HEK293 (cell line): ENCODE data around the gene CCDC88C.

ENCODE experiments used
- GLI4 ChIP-seq: fragments of 450-650 bp; formaldehyde crosslinking; IDR thresholded peaks from 2 replicates; pipeline ENCODE4 v1.5.1; 2016; ENCODE audit warnings: missing biosample characterization, missing genetic modification characterization
- KLF1 ChIP-seq: fragments of 450-650 bp; formaldehyde crosslinking; IDR thresholded peaks from 2 replicates; pipeline ENCODE4 v1.5.1; 2016; ENCODE audit warnings: missing biosample characterization, missing genetic modification characterization
- MEIS1 ChIP-seq: sonication (generic); formaldehyde crosslinking; IDR thresholded peaks from 2 replicates; pipeline ENCODE4 v1.8.1; 2022; ENCODE audit warnings: missing genetic modification reagents, mild to moderate bottlenecking, borderline replicate concordance
- SP3 ChIP-seq: fragments of 450-650 bp; formaldehyde crosslinking; IDR thresholded peaks from 2 replicates; pipeline ENCODE4 v1.5.1; 2016; ENCODE audit warnings: missing biosample characterization, missing genetic modification characterization
- WT1 ChIP-seq: fragments of 450-650 bp; formaldehyde crosslinking; IDR thresholded peaks from 2 replicates; pipeline ENCODE4 v1.5.1; 2016; ENCODE audit warnings: missing biosample characterization, missing genetic modification characterization
- ZBTB10 ChIP-seq: fragments of 450-650 bp; formaldehyde crosslinking; IDR thresholded peaks from 2 replicates; pipeline ENCODE4 v1.5.1; 2016; ENCODE audit warnings: missing biosample characterization, missing genetic modification characterization
- ZBTB48 ChIP-seq: fragments of 450-650 bp; formaldehyde crosslinking; IDR thresholded peaks from 2 replicates; pipeline ENCODE4 v1.5.1; 2016; ENCODE audit warnings: missing biosample characterization, missing genetic modification characterization
- ZNF175 ChIP-seq: fragments of 450-650 bp; formaldehyde crosslinking; IDR thresholded peaks from 2 replicates; pipeline ENCODE4 v1.5.1; 2016; ENCODE audit warnings: missing biosample characterization, missing genetic modification characterization
- ZNF184 ChIP-seq: fragments of 450-650 bp; IDR thresholded peaks from 2 replicates; pipeline ENCODE4 v1.5.1; 2018; ENCODE audit warnings: missing biosample characterization, mild to moderate bottlenecking, missing genetic modification characterization
- ZNF2 ChIP-seq: fragments of 450-650 bp; formaldehyde crosslinking; IDR thresholded peaks from 2 replicates; pipeline ENCODE4 v1.5.1; 2016; ENCODE audit warnings: missing biosample characterization, missing genetic modification characterization
- ZNF202 ChIP-seq: fragments of 450-650 bp; formaldehyde crosslinking; IDR thresholded peaks from 2 replicates; pipeline ENCODE4 v1.5.1; 2016; ENCODE audit warnings: missing biosample characterization, missing genetic modification characterization, borderline replicate concordance
- ZNF221 ChIP-seq: fragments of 450-650 bp; formaldehyde crosslinking; IDR thresholded peaks from 2 replicates; pipeline ENCODE4 v1.5.1; 2017; ENCODE audit warnings: missing biosample characterization, missing genetic modification characterization, borderline replicate concordance
- ZNF366 ChIP-seq: fragments of 450-650 bp; formaldehyde crosslinking; conservative IDR thresholded peaks from 2 replicates; pipeline ENCODE4 v1.5.1; 2016; ENCODE audit warnings: missing biosample characterization, missing genetic modification characterization
- ZNF510 ChIP-seq: fragments of 450-650 bp; formaldehyde crosslinking; IDR thresholded peaks from 2 replicates; pipeline ENCODE4 v1.5.1; 2018; ENCODE audit warnings: mild to moderate bottlenecking, missing genetic modification characterization, missing biosample characterization; ENCODE audit not compliant: insufficient replicate concordance
- ZNF544 ChIP-seq: fragments of 450-650 bp; formaldehyde crosslinking; IDR thresholded peaks from 2 replicates; pipeline ENCODE4 v1.5.0; 2017; ENCODE audit warnings: missing biosample characterization, missing genetic modification characterization
- ZNF623 ChIP-seq: fragments of 450-650 bp; formaldehyde crosslinking; IDR thresholded peaks from 2 replicates; pipeline ENCODE4 v1.5.1; 2016; ENCODE audit warnings: missing biosample characterization, missing genetic modification characterization
- ZNF629 ChIP-seq: fragments of 450-650 bp; formaldehyde crosslinking; IDR thresholded peaks from 2 replicates; pipeline ENCODE4 v1.5.1; 2017; ENCODE audit warnings: missing biosample characterization, missing genetic modification characterization
- ZNF785 ChIP-seq: fragments of 450-650 bp; formaldehyde crosslinking; IDR thresholded peaks from 2 replicates; pipeline ENCODE4 v1.5.1; 2016; ENCODE audit warnings: missing biosample characterization, missing genetic modification characterization
- ZSCAN23 ChIP-seq: fragments of 450-650 bp; formaldehyde crosslinking; IDR thresholded peaks from 2 replicates; pipeline ENCODE4 v1.5.1; 2016; ENCODE audit warnings: missing biosample characterization, missing genetic modification characterization
- ZSCAN4 ChIP-seq: fragments of 450-650 bp; formaldehyde crosslinking; IDR thresholded peaks from 2 replicates; pipeline ENCODE4 v1.5.1; 2017; ENCODE audit warnings: missing biosample characterization, missing genetic modification characterization
- TF ChIP-seq, protein P1 (sequence below): fragments of 450-650 bp; formaldehyde crosslinking; IDR thresholded peaks from 2 replicates; pipeline ENCODE4 v1.5.1; 2016; ENCODE audit warnings: missing biosample characterization, missing genetic modification characterization
- TF ChIP-seq, protein P2 (sequence below): fragments of 450-650 bp; formaldehyde crosslinking; IDR thresholded peaks from 2 replicates; pipeline ENCODE4 v1.5.1; 2017; ENCODE audit warnings: missing biosample characterization, missing genetic modification characterization
- TF ChIP-seq, protein P3 (sequence below): fragments of 450-650 bp; formaldehyde crosslinking; IDR thresholded peaks from 2 replicates; pipeline ENCODE4 v1.5.1; 2016; ENCODE audit warnings: missing biosample characterization, missing genetic modification characterization
- TF ChIP-seq, protein P4 (sequence below): fragments of 450-650 bp; formaldehyde crosslinking; IDR thresholded peaks from 2 replicates; pipeline ENCODE4 v1.5.1; 2016; ENCODE audit warnings: missing biosample characterization, missing genetic modification characterization
- TF ChIP-seq, protein P5 (sequence below): IDR thresholded peaks from 2 replicates; pipeline ENCODE4 v1.6.1; 2011; ENCODE audit warnings: mild to moderate bottlenecking, low read depth, low read length, borderline replicate concordance

Gene CCDC88C

DNA sequence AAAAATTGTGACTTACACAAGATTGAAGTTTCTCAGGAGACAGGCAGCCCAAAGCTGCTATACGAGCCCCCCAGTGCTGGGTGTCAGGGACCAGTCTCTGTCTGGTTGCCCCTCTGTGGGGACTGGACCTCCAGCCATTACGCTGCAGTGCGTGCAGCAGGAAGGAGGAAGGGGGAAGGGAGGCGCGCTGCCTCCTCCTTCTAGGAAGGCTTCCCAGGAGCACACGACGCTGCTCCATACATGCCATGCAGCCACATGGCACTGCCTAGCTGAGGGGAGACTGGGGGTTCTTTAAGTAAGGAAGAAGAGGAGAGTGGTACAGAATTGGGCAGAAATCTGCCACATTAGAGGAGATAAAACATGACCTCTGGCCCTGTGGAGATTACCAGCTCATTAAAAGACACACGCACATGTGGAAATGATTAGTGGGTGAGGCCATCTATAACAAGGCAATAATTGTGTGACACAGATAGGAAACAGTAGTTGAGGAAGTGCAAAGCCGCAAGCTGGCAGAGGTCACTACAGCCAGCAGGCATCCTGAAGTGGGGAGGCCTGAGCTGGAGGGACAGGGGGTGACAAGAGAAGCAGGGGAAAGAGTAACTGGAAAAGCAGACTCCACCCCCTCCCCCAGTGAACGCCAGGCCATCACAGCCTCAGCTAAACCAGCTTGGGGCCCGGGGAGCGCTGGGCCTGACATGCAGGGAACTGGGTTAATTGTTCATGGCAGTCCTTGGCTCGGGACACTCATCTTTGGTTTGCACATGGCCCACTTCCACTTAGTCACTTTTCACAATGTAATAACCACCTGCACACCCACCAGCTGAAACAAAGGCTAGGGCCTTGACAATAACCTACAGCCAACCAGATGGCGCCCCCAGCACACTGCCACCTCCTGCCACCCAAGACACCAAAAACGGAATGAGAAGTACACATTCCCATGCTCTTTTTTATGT is 39.6 kb downstream of the CCDC88C start (continued):
- TF ChIP-seq, protein P1, sequence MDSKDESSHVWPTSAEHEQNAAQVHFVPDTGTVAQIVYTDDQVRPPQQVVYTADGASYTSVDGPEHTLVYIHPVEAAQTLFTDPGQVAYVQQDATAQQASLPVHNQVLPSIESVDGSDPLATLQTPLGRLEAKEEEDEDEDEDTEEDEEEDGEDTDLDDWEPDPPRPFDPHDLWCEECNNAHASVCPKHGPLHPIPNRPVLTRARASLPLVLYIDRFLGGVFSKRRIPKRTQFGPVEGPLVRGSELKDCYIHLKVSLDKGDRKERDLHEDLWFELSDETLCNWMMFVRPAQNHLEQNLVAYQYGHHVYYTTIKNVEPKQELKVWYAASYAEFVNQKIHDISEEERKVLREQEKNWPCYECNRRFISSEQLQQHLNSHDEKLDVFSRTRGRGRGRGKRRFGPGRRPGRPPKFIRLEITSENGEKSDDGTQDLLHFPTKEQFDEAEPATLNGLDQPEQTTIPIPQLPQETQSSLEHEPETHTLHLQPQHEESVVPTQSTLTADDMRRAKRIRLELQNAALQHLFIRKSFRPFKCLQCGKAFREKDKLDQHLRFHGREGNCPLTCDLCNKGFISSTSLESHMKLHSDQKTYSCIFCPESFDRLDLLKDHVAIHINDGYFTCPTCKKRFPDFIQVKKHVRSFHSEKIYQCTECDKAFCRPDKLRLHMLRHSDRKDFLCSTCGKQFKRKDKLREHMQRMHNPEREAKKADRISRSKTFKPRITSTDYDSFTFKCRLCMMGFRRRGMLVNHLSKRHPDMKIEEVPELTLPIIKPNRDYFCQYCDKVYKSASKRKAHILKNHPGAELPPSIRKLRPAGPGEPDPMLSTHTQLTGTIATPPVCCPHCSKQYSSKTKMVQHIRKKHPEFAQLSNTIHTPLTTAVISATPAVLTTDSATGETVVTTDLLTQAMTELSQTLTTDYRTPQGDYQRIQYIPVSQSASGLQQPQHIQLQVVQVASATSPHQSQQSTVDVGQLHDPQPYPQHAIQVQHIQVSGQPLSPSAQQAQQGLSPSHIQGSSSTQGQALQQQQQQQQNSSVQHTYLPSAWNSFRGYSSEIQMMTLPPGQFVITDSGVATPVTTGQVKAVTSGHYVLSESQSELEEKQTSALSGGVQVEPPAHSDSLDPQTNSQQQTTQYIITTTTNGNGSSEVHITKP (tag by site-specific recombination): peak; percentile 29; the same call in 1 of the 2 replicates
- no peak for TF ChIP-seq ZSCAN23 (tag by site-specific recombination)
- peak; percentile 49 for TF ChIP-seq KLF1 (tag by site-specific recombination)
- no peak for TF ChIP-seq ZNF623
- TF ChIP-seq, protein P2, sequence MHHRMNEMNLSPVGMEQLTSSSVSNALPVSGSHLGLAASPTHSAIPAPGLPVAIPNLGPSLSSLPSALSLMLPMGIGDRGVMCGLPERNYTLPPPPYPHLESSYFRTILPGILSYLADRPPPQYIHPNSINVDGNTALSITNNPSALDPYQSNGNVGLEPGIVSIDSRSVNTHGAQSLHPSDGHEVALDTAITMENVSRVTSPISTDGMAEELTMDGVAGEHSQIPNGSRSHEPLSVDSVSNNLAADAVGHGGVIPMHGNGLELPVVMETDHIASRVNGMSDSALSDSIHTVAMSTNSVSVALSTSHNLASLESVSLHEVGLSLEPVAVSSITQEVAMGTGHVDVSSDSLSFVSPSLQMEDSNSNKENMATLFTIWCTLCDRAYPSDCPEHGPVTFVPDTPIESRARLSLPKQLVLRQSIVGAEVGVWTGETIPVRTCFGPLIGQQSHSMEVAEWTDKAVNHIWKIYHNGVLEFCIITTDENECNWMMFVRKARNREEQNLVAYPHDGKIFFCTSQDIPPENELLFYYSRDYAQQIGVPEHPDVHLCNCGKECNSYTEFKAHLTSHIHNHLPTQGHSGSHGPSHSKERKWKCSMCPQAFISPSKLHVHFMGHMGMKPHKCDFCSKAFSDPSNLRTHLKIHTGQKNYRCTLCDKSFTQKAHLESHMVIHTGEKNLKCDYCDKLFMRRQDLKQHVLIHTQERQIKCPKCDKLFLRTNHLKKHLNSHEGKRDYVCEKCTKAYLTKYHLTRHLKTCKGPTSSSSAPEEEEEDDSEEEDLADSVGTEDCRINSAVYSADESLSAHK: peak; percentile 87
- no peak for TF ChIP-seq ZBTB48 (tag by site-specific recombination)
- peak; percentile 53 for TF ChIP-seq ZNF366 (tag by site-specific recombination)
- peak; percentile 76 for TF ChIP-seq WT1 (tag by site-specific recombination)
- no peak for TF ChIP-seq ZNF544 (tag by site-specific recombination)
- no peak for TF ChIP-seq ZSCAN4 (tag by site-specific recombination)
- TF ChIP-seq, protein P3, sequence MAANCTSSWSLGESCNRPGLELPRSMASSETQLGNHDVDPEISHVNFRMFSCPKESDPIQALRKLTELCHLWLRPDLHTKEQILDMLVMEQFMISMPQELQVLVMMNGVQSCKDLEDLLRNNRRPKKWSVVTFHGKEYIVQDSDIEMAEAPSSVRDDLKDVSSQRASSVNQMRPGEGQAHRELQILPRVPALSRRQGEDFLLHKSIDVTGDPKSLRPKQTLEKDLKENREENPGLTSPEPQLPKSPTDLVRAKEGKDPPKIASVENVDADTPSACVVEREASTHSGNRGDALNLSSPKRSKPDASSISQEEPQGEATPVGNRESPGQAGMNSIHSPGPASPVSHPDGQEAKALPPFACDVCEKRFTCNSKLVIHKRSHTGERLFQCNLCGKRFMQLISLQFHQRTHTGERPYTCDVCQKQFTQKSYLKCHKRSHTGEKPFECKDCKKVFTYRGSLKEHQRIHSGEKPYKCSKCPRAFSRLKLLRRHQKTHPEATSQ: no peak
- TF ChIP-seq ZNF510: no peak
- no peak for TF ChIP-seq ZNF2 (tag by site-specific recombination)
- TF ChIP-seq, protein P4, sequence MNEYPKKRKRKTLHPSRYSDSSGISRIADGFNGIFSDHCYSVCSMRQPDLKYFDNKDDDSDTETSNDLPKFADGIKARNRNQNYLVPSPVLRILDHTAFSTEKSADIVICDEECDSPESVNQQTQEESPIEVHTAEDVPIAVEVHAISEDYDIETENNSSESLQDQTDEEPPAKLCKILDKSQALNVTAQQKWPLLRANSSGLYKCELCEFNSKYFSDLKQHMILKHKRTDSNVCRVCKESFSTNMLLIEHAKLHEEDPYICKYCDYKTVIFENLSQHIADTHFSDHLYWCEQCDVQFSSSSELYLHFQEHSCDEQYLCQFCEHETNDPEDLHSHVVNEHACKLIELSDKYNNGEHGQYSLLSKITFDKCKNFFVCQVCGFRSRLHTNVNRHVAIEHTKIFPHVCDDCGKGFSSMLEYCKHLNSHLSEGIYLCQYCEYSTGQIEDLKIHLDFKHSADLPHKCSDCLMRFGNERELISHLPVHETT (tag by site-specific recombination): 0 out of 2 replicates have a peak, but pooled peaks have one; percentile 28
- no peak for TF ChIP-seq MEIS1 (CRISPR knock-in tag)
- TF ChIP-seq, protein P5, sequence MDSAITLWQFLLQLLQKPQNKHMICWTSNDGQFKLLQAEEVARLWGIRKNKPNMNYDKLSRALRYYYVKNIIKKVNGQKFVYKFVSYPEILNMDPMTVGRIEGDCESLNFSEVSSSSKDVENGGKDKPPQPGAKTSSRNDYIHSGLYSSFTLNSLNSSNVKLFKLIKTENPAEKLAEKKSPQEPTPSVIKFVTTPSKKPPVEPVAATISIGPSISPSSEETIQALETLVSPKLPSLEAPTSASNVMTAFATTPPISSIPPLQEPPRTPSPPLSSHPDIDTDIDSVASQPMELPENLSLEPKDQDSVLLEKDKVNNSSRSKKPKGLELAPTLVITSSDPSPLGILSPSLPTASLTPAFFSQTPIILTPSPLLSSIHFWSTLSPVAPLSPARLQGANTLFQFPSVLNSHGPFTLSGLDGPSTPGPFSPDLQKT: no peak
- no peak for TF ChIP-seq ZNF785 (tag by site-specific recombination)
- TF ChIP-seq ZNF175 (tag by site-specific recombination): no peak
- TF ChIP-seq ZNF221 (tag by site-specific recombination): no peak
- TF ChIP-seq ZBTB10: no peak
- TF ChIP-seq ZNF629: peak; percentile 52; the same call in 1 of the 2 replicates
- TF ChIP-seq ZNF202: no peak
- no peak for TF ChIP-seq GLI4
- no peak for TF ChIP-seq SP3 (tag by site-specific recombination)
- TF ChIP-seq ZNF184: no peak
